H1 (cell line): ENCODE measurements around the gene RASGRP3. TPM values are rescaled to one million over a fixed set of nuclear protein-coding genes. Genes with fewer than 3 reads are reported as not detected.
A peak's percentile ranks its signal among the peaks of the same experiment; 100 is the strongest.

Experiments
- CTCF ChIA-PET: fragments of 300-600 bp; sonication (Branson Sonifier 250); formaldehyde crosslinking; loops from one replicate; lab custom pipeline; 2021; ENCODE audit not compliant: partially characterized antibody; lab: Charles Lee
- POLR2A ChIA-PET: fragments of 300-600 bp; sonication (Branson Sonifier 250); formaldehyde crosslinking; loops from one replicate; lab custom pipeline; 2021; ENCODE audit warnings: inconsistent platforms; ENCODE audit not compliant: partially characterized antibody; lab: Charles Lee
- DNase-seq, 2 experiments: peaks; one replicate each; pipeline versions ENCODE4 v3.0.0 to v3.0.0-alpha.2; 2010 to 2022; ENCODE audit warnings: low spot score in 2 of 2, low read depth in 1 of 2, mixed read lengths in 1 of 2
- FAIRE-seq: peaks from 2 replicates; lab custom pipeline; 2011; peaks lifted over from hg19 to GRCh38; lab: Jason Lieb, UNC
- H2AFZ ChIP-seq: 2 replicates; pipeline ENCODE4 v1.8.1; 2012; ENCODE audit warnings: low read length, inconsistent platforms
- H2AK5ac ChIP-seq: 2 replicates; pipeline ENCODE4 v1.6.1; 2013; ENCODE audit warnings: low read depth, low read length
- H2BK120ac ChIP-seq: replicated peaks from 2 replicates; pipeline ENCODE3; 2013; ENCODE audit warnings: low read depth, low read length, inconsistent platforms
- H2BK12ac ChIP-seq: 2 replicates; pipeline ENCODE4 v1.6.1; 2013; ENCODE audit warnings: low read depth, low read length
- H2BK15ac ChIP-seq: 2 replicates; pipeline ENCODE4 v1.6.1; 2013; ENCODE audit warnings: low read length
- H2BK20ac ChIP-seq: 2 replicates; pipeline ENCODE4 v1.6.1; 2013; ENCODE audit warnings: low read length
- H2BK5ac ChIP-seq: 2 replicates; pipeline ENCODE4 v1.6.1; 2013; ENCODE audit warnings: low read depth, low read length
- H3K14ac ChIP-seq: 2 replicates; pipeline ENCODE4 v1.6.1; 2013; ENCODE audit warnings: inconsistent platforms; ENCODE audit not compliant: insufficient read length
- H3K18ac ChIP-seq: 2 replicates; pipeline ENCODE4 v1.6.1; 2013; ENCODE audit warnings: low read length; ENCODE audit errors: extremely low read depth
- H3K23ac ChIP-seq: 2 replicates; pipeline ENCODE4 v1.6.1; 2013; ENCODE audit warnings: inconsistent platforms; ENCODE audit not compliant: insufficient read length
- H3K23me2 ChIP-seq: 2 replicates; pipeline ENCODE4 v1.6.1; 2013; ENCODE audit warnings: low read depth, low read length
- H3K27ac ChIP-seq: 2 replicates; pipeline ENCODE4 v1.6.1; 2011; ENCODE audit warnings: low read depth, low read length, inconsistent platforms
- H3K27me3 ChIP-seq, 4 experiments: replicated peaks in 1 of 4; 1 replicate in 1 of 4; 2 replicates in 3 of 4; pipeline versions ENCODE4 v1.6.1 to v1.8.1; 2011 to 2013; ENCODE audit warnings: low read length in 3 of 4, mild to moderate bottlenecking in 3 of 4, inconsistent platforms in 2 of 4, mixed read lengths in 2 of 4, moderate library complexity in 1 of 4; ENCODE audit not compliant: control insufficient read depth in 3 of 4, insufficient read depth in 3 of 4; ENCODE audit errors: extremely low read depth in 1 of 4
- H3K36me3 ChIP-seq, 4 experiments: 2 replicates each; pipeline versions ENCODE4 v1.6.1 to v1.8.1; 2011 to 2013; ENCODE audit warnings: mild to moderate bottlenecking in 4 of 4, low read length in 3 of 4, moderate library complexity in 2 of 4, control low read depth in 1 of 4, inconsistent platforms in 1 of 4; ENCODE audit not compliant: insufficient read depth in 4 of 4, control insufficient read depth in 2 of 4
- H3K4ac ChIP-seq: replicated peaks from 2 replicates; pipeline ENCODE3; 2013; ENCODE audit warnings: low read length, low read depth, mixed read lengths, inconsistent platforms; ENCODE audit not compliant: insufficient read length
- H3K4me1 ChIP-seq, 4 experiments: replicated peaks in 1 of 4; 1 replicate in 1 of 4; 2 replicates in 3 of 4; pipeline versions ENCODE4 v1.6.1 to v1.8.1; 2011 to 2013; ENCODE audit warnings: low read length in 3 of 4, inconsistent platforms in 2 of 4, mixed read lengths in 1 of 4; ENCODE audit not compliant: insufficient read depth in 4 of 4, control insufficient read depth in 3 of 4
- H3K4me2 ChIP-seq, 2 experiments: 2 replicates each; pipeline versions ENCODE4 v1.6.1 to v1.8.1; 2011 to 2013; ENCODE audit warnings: low read depth in 2 of 2, low read length in 2 of 2, control low read depth in 1 of 2, inconsistent platforms in 1 of 2, mild to moderate bottlenecking in 1 of 2; ENCODE audit not compliant: insufficient read depth in 1 of 2
- H3K4me3 ChIP-seq, 4 experiments: fragments of 200-600, 300-600 bp in 1 of 4; sonication (generic), shearing (Covaris generic), sonication (Bioruptor Twin) in 1 of 4; 2 replicates each; pipeline versions ENCODE4 v1.5.1 to v1.8.1; 2011 to 2016; ENCODE audit warnings: low read length in 4 of 4, low read depth in 3 of 4, control low read depth in 2 of 4, inconsistent platforms in 2 of 4, mild to moderate bottlenecking in 2 of 4, mixed read lengths in 1 of 4, moderate library complexity in 1 of 4; ENCODE audit not compliant: insufficient read depth in 2 of 4; ENCODE audit errors: extremely low read depth in 1 of 4
- H3K56ac ChIP-seq: replicated peaks from 2 replicates; pipeline ENCODE3; 2013; ENCODE audit warnings: low read depth, mild to moderate bottlenecking, mixed read lengths, low read length, inconsistent platforms; ENCODE audit not compliant: insufficient read length
- H3K79me1 ChIP-seq: 2 replicates; pipeline ENCODE4 v1.6.1; 2013; ENCODE audit warnings: low read depth, low read length, control low read depth
- H3K79me2 ChIP-seq, 2 experiments: 2 replicates each; pipeline versions ENCODE4 v1.6.1 to v1.8.1; 2012 to 2013; ENCODE audit warnings: low read length in 2 of 2, mild to moderate bottlenecking in 2 of 2, inconsistent platforms in 1 of 2; ENCODE audit not compliant: insufficient read depth in 2 of 2, control insufficient read depth in 1 of 2
- H3K9ac ChIP-seq, 4 experiments: replicated peaks in 1 of 4; 1 replicate in 1 of 4; 2 replicates in 3 of 4; pipeline versions ENCODE4 v1.6.1 to v1.8.1; 2011 to 2013; ENCODE audit warnings: low read depth in 3 of 4, low read length in 3 of 4, control low read depth in 2 of 4, mild to moderate bottlenecking in 2 of 4, moderate library complexity in 2 of 4, inconsistent platforms in 1 of 4; ENCODE audit errors: extremely low read depth in 1 of 4
- H3K9me3 ChIP-seq, 2 experiments: 2 replicates each; pipeline versions ENCODE4 v1.6.1 to v1.8.1; 2012 to 2013; ENCODE audit warnings: mild to moderate bottlenecking in 2 of 2, moderate library complexity in 2 of 2, control low read depth in 1 of 2, inconsistent platforms in 1 of 2, low read depth in 1 of 2, low read length in 1 of 2, mixed read lengths in 1 of 2; ENCODE audit not compliant: insufficient read depth in 2 of 2
- H4K20me1 ChIP-seq, 2 experiments: replicated peaks in 1 of 2; 2 replicates each; pipeline versions ENCODE3 to v1.8.1; 2011 to 2013; ENCODE audit warnings: inconsistent platforms in 2 of 2, low read length in 2 of 2, mild to moderate bottlenecking in 1 of 2; ENCODE audit not compliant: insufficient read depth in 2 of 2, control insufficient read depth in 1 of 2
- H4K5ac ChIP-seq: 2 replicates; pipeline ENCODE4 v1.6.1; 2013; ENCODE audit warnings: low read length, low read depth, mixed read lengths, inconsistent platforms; ENCODE audit not compliant: insufficient read length
- H4K8ac ChIP-seq: 2 replicates; pipeline ENCODE4 v1.8.0; 2013; ENCODE audit warnings: mild to moderate bottlenecking, moderate library complexity, low read length, inconsistent platforms; ENCODE audit not compliant: insufficient read depth; ENCODE audit errors: extremely low read depth
- H4K91ac ChIP-seq: replicated peaks from 2 replicates; pipeline ENCODE3; 2013; ENCODE audit warnings: low read length, mixed read lengths, inconsistent platforms; ENCODE audit not compliant: insufficient read length
- CEBPB ChIP-seq: IDR thresholded peaks from 2 replicates; pipeline ENCODE4 v1.6.1; 2012; ENCODE audit warnings: low read depth, low read length
- POLR2AphosphoS5 ChIP-seq: IDR thresholded peaks from 2 replicates; pipeline ENCODE4 v1.6.1; 2011; ENCODE audit warnings: low read depth, low read length
- WGBS, 2 experiments: shearing (Covaris generic) in 1 of 2; methylation state at CpG; one replicate each; pipeline versions ENCODE4 v1.1.6 to v1.1.7; 2013 to 2015; ENCODE audit warnings: low lambda C conversion rate in 2 of 2, mixed read lengths in 2 of 2, inconsistent platforms in 1 of 2, low coverage in 1 of 2, missing lambda C conversion rate in 1 of 2; ENCODE audit not compliant: insufficient replicate concordance in 2 of 2, insufficient coverage in 1 of 2, insufficient read length in 1 of 2; ENCODE audit errors: extremely low coverage in 1 of 2, missing lambda C conversion rate in 1 of 2; 5-methylcytosine and 5-hydroxymethylcytosine counted together
- polyA plus RNA-seq, 7 experiments: library from polyadenylated mRNA; depleted of rRNA in 3 of 7; stranded (reverse) in 5 of 7; unstranded in 2 of 7; fragments of >200 nt in 5 of 7; fragments of 200-250 nt in 2 of 7; gene quantifications; 1 replicate in 5 of 7; 2 replicates in 1 of 7; 4 replicates in 1 of 7; pipeline versions ENCODE4 v1.2.1 to v1.2.3, GENCODE V29; 2011 to 2013; ENCODE audit warnings: missing spikeins in 2 of 7, mixed read lengths in 2 of 7
- total RNA-seq: library from RNA; stranded (reverse); fragmentation: NEBNext Ultra II Directional; extraction: Animal tissue kit (Norgen Biotek cat#: 25700); gene quantifications from 2 replicates; pipeline ENCODE4 v1.2.1, GENCODE V29; 2021

The RASGRP3 gene
- total and polyA plus RNA-seq, 2 of the 8 experiments (the other 6 are each of a cell fraction or from before 2014, with no cell fraction given), result 0.06 TPM; not detected in 1

GRCh38 chr2:33457556-33458247 is 18.7 kb upstream of the RASGRP3 start:
- Histone ChIP-seq H2BK120ac (no peak overlapping the region), H3K27me3 (no peaks in the 10 kb centered on the region), H2BK5ac (no peak overlapping the region), H3K14ac (no peak overlapping the region), H2BK15ac (no peak overlapping the region), H3K18ac (no peak overlapping the region), H3K36me3 (no peaks in the 10 kb centered on the region), H4K20me1 (no peaks in the 10 kb centered on the region), H3K4me3 (no peak overlapping the region), H2AK5ac (no peak overlapping the region), H4K5ac (no peak overlapping the region), H3K9me3 (peaks cover 0 to 1% of the 10 kb centered on the region in 2 experiments; a peak in 1 of 4 replicates), H3K4ac (no peak overlapping the region), H3K23me2 (no peaks in the 10 kb centered on the region), H2BK20ac (no peak overlapping the region), H4K91ac (no peak overlapping the region), H3K79me2 (no peaks in the 10 kb centered on the region), H2BK12ac (no peak overlapping the region), H3K4me1 (no peaks in the 10 kb centered on the region), H3K56ac (no peak overlapping the region), H3K27ac (no peak overlapping the region), H2AFZ (no peak overlapping the region), H3K9ac (no peak overlapping the region), H3K79me1 (no peaks in the 10 kb centered on the region), H3K23ac (no peak overlapping the region), H4K8ac (no peak overlapping the region), H3K4me2 (no peak overlapping the region)
- no peak for DNase-seq
- CTCF ChIA-PET, result interaction anchor here (0.7 to 1.7 kb wide), 3 partner anchors 18 to 190 kb away, joined by 3 to 8 read pairs (median 4); no protein-coding TSS in a partner anchor
- POLR2A ChIA-PET, result no interaction called here
- FAIRE-seq, result no peak
- 81% methylated on average over 8 of the region's 8 CpGs; no CpG with 5 or more reads in 1 of the 2 experiments for WGBS, 2 experiments
- TF ChIP-seq POLR2AphosphoS5 (no peak), CEBPB (peak; percentile 60; the same call in 1 of the 2 replicates)
